MM.1S (cell line): ENCODE data around the gene STARD3NL.

Source experiments
- DNase-seq: peaks from one replicate; pipeline ENCODE4 v3.0.0-alpha.2; 2015
- H2AFZ ChIP-seq: fragments of 300-600 bp; sonication (generic); 2 replicates; pipeline ENCODE4 v1.6.0; 2016; ENCODE audit warnings: antibody characterized with exemption, low read length
- H3F3A ChIP-seq: fragments of 300-600 bp; sonication (generic); 2 replicates; pipeline ENCODE4 v1.6.1; 2016; ENCODE audit warnings: mild to moderate bottlenecking, antibody characterized with exemption, low read length, moderate library complexity, mixed read lengths; ENCODE audit not compliant: insufficient read depth
- H3K27ac ChIP-seq: fragments of 300-600 bp; sonication (generic); 2 replicates; pipeline ENCODE4 v1.5.1; 2016; ENCODE audit warnings: mild to moderate bottlenecking, low read length
- H3K27me3 ChIP-seq: fragments of 300-600 bp; sonication (generic); replicated peaks from 2 replicates; pipeline ENCODE4 v1.6.0; 2016; ENCODE audit warnings: low read length; ENCODE audit not compliant: insufficient read depth
- H3K36me3 ChIP-seq: fragments of 300-600 bp; sonication (generic); replicated peaks from 2 replicates; pipeline ENCODE4 v1.6.1; 2016; ENCODE audit warnings: mild to moderate bottlenecking, low read length, mixed read lengths; ENCODE audit not compliant: insufficient read depth
- H3K4me1 ChIP-seq: fragments of 300-600 bp; sonication (generic); 2 replicates; pipeline ENCODE4 v1.6.1; 2016; ENCODE audit warnings: low read length, mixed read lengths
- H3K4me2 ChIP-seq: fragments of 300-600 bp; sonication (generic); 2 replicates; pipeline ENCODE4 v1.6.0; 2016; ENCODE audit warnings: low read depth, low read length
- H3K4me3 ChIP-seq: fragments of 300-600 bp; sonication (generic); 2 replicates; pipeline ENCODE4 v1.5.1; 2016; ENCODE audit warnings: low read length, mixed read lengths
- H3K79me2 ChIP-seq: fragments of 300-600 bp; sonication (generic); 2 replicates; pipeline ENCODE4 v1.6.1; 2016; ENCODE audit warnings: mixed run types, low read length, mixed read lengths
- H3K9ac ChIP-seq: fragments of 300-600 bp; sonication (generic); 2 replicates; pipeline ENCODE4 v1.6.1; 2016; ENCODE audit warnings: low read length, mixed read lengths
- H3K9me2 ChIP-seq: fragments of 300-600 bp; sonication (generic); replicated peaks from 2 replicates; pipeline ENCODE4 v1.6.1; 2016; ENCODE audit warnings: mild to moderate bottlenecking, low read length, mixed read lengths; ENCODE audit not compliant: insufficient read depth
- H3K9me3 ChIP-seq: fragments of 300-600 bp; sonication (generic); replicated peaks from 2 replicates; pipeline ENCODE4 v1.6.1; 2016; ENCODE audit warnings: mild to moderate bottlenecking, low read length, mixed read lengths; ENCODE audit not compliant: insufficient read depth
- H4K20me1 ChIP-seq: fragments of 300-600 bp; sonication (generic); 2 replicates; pipeline ENCODE4 v1.6.1; 2016; ENCODE audit warnings: mild to moderate bottlenecking, low read length, moderate library complexity, mixed read lengths; ENCODE audit not compliant: insufficient read depth
- EZH2 ChIP-seq: fragments of 300-600 bp; sonication (generic); optimal IDR thresholded peaks from 2 replicates; pipeline ENCODE3; 2017; ENCODE audit warnings: low read depth, mild to moderate bottlenecking, antibody characterized with exemption, low read length, mixed read lengths
- EZH2phosphoT487 ChIP-seq: fragments of 300-600 bp; sonication (generic); IDR thresholded peaks from 2 replicates; pipeline ENCODE4 v1.6.1; 2018; ENCODE audit warnings: antibody characterized with exemption, low read length
- TF ChIP-seq, protein P1 (sequence below): fragments of 300-600 bp; sonication (generic); IDR thresholded peaks from 2 replicates; pipeline ENCODE4 v1.5.1; 2016; ENCODE audit warnings: antibody characterized with exemption, low read length, mixed read lengths

The STARD3NL gene

GRCh38 chr7:38199154-38199553 is 21.1 kb downstream of the STARD3NL start:
- Histone ChIP-seq H3K79me2 (no peaks in the 10 kb centered on the region; the same call in 1 of the 2 replicates), H3K9me3 (no peaks in the 10 kb centered on the region), H3K27me3 (no peaks in the 10 kb centered on the region), H3K27ac (no peak overlapping the region), H3F3A (no peaks in the 10 kb centered on the region), H4K20me1 (no peaks in the 10 kb centered on the region), H3K9me2 (no peaks in the 10 kb centered on the region), H2AFZ (no peak overlapping the region), H3K4me1 (no peaks in the 10 kb centered on the region), H3K4me3 (no peak overlapping the region), H3K4me2 (no peak overlapping the region), H3K9ac (no peak overlapping the region), H3K36me3 (no peaks in the 10 kb centered on the region)
- TF ChIP-seq, protein P1, sequence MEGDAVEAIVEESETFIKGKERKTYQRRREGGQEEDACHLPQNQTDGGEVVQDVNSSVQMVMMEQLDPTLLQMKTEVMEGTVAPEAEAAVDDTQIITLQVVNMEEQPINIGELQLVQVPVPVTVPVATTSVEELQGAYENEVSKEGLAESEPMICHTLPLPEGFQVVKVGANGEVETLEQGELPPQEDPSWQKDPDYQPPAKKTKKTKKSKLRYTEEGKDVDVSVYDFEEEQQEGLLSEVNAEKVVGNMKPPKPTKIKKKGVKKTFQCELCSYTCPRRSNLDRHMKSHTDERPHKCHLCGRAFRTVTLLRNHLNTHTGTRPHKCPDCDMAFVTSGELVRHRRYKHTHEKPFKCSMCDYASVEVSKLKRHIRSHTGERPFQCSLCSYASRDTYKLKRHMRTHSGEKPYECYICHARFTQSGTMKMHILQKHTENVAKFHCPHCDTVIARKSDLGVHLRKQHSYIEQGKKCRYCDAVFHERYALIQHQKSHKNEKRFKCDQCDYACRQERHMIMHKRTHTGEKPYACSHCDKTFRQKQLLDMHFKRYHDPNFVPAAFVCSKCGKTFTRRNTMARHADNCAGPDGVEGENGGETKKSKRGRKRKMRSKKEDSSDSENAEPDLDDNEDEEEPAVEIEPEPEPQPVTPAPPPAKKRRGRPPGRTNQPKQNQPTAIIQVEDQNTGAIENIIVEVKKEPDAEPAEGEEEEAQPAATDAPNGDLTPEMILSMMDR = no peak
- TF ChIP-seq EZH2phosphoT487 = no peak
- TF ChIP-seq EZH2 = no peak
- DNase-seq = no peak

DNA sequence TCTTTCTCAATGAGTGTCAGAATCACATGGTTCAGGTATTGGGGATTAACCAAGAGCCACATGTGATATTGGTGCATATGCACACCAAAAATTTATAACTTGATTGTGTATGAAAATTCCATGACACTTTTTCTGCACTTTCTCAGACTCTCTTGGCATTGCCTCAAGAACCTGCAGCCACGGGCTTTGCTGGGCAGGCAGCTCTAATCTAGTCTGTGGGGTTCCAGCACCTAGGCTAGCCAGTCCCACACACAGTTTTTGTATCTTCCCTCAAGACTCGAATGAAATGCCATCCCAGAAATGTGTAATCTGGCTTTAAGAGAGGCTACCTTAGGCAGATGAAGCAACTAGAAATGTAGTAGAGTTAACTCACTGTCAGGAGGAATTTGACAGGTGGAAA is 21.7 kb downstream of the STARD3NL start:
- Histone ChIP-seq H3K4me2 (no peak overlapping the region), H2AFZ (no peak overlapping the region), H3K27me3 (no peaks in the 10 kb centered on the region), H3F3A (no peaks in the 10 kb centered on the region), H3K27ac (no peak overlapping the region), H3K9me3 (no peaks in the 10 kb centered on the region), H3K4me3 (no peak overlapping the region), H3K4me1 (no peaks in the 10 kb centered on the region), H3K36me3 (no peaks in the 10 kb centered on the region), H3K9ac (no peak overlapping the region), H3K9me2 (no peaks in the 10 kb centered on the region), H4K20me1 (no peaks in the 10 kb centered on the region), H3K79me2 (no peaks in the 10 kb centered on the region; the same call in 1 of the 2 replicates)
- no peak for DNase-seq
- no peak for TF ChIP-seq EZH2phosphoT487

DNA sequence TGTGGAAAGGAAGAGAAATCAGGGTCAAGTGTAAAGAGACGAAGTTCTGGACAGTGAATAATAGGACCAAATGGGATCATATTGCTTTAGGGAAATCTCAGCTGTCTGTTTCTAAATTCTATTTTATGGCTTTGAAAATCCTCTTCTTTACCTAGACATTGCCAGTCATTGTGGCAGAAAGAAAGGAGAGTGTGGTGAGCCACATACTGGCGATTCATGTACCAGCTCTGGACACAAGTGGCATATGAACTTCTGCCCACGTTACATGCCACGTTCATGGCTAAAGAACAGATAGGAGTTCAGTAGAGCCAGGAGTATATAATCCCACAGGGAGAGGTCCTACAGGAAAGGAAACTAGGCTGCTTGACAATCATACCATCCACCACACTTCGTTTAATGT is 28.0 kb downstream of the STARD3NL start:
- Histone ChIP-seq H3K9me2 (no peaks in the 10 kb centered on the region), H2AFZ (no peak overlapping the region), H3K4me3 (no peak overlapping the region), H3K27me3 (no peaks in the 10 kb centered on the region), H3K36me3 (no peaks in the 10 kb centered on the region), H3K9me3 (no peaks in the 10 kb centered on the region), H3K4me2 (no peak overlapping the region), H4K20me1 (no peaks in the 10 kb centered on the region), H3K9ac (no peak overlapping the region), H3K27ac (no peak overlapping the region), H3F3A (no peaks in the 10 kb centered on the region), H3K79me2 (no peaks in the 10 kb centered on the region), H3K4me1 (no peaks in the 10 kb centered on the region)
- no peak for TF ChIP-seq EZH2
- no peak for TF ChIP-seq EZH2phosphoT487
- TF ChIP-seq, protein P1 = no peak
- DNase-seq = no peak

- no peaks in the 10 kb centered on the region for H3F3A ChIP-seq
- H3K9ac ChIP-seq = no peak overlapping the region
- TF ChIP-seq, protein P1 = no peak
- TF ChIP-seq EZH2 = no peak
- TF ChIP-seq EZH2phosphoT487 = no peak
- H3K4me3 ChIP-seq = no peak overlapping the region
- DNase-seq = no peak
- no peaks in the 10 kb centered on the region for H3K27me3 ChIP-seq
- no peaks in the 10 kb centered on the region for H3K4me1 ChIP-seq
- no peak overlapping the region for H3K4me2 ChIP-seq
- H3K36me3 ChIP-seq = no peaks in the 10 kb centered on the region
- no peaks in the 10 kb centered on the region for H3K9me3 ChIP-seq
- no peak overlapping the region for H3K27ac ChIP-seq
- H3K79me2 ChIP-seq = no peaks in the 10 kb centered on the region
- H2AFZ ChIP-seq = no peak overlapping the region
- no peaks in the 10 kb centered on the region for H4K20me1 ChIP-seq
- no peaks in the 10 kb centered on the region for H3K9me2 ChIP-seq
Observed at GRCh38 chr7:38207843-38208242, 29.8 kb downstream of the STARD3NL start.
